ENCODE measurements around the gene WEE2.
"Not testable (repeated sequence)": the region's sequence is repeated elsewhere in the genome, so short reads cannot be mapped to it uniquely, and the experiment has no call there.

Gene WEE2

GRCh38 chr7:141712603-141713255, 4.6 kb downstream of the WEE2 start:
- DNase-seq = no peak

GRCh38 chr7:141713890-141714289, 5.7 kb downstream of the WEE2 start:
- DNase-seq = no peak

GRCh38 chr7:141714571-141714970, 6.4 kb downstream of the WEE2 start:
- no peak for DNase-seq

DNA sequence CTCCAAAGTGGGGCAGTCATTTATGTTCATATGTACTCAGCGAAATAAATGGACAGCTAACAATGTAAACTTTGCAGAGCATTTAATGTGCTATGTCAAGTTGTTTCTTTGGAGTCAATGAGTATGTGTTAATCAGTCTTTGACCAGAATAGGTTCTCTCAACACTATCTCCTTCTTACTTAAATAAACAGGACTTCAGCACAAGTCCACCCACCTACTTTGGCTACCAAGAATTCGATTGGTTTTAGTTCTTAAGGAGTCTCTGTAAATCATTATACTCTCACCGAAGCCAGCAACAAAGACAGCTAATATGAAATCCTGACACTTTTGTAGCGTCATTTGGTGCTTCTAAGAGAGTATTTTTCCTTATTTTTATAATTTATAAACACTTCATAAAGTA, 6.9 kb downstream of the WEE2 start:
- no peak for DNase-seq

DNA sequence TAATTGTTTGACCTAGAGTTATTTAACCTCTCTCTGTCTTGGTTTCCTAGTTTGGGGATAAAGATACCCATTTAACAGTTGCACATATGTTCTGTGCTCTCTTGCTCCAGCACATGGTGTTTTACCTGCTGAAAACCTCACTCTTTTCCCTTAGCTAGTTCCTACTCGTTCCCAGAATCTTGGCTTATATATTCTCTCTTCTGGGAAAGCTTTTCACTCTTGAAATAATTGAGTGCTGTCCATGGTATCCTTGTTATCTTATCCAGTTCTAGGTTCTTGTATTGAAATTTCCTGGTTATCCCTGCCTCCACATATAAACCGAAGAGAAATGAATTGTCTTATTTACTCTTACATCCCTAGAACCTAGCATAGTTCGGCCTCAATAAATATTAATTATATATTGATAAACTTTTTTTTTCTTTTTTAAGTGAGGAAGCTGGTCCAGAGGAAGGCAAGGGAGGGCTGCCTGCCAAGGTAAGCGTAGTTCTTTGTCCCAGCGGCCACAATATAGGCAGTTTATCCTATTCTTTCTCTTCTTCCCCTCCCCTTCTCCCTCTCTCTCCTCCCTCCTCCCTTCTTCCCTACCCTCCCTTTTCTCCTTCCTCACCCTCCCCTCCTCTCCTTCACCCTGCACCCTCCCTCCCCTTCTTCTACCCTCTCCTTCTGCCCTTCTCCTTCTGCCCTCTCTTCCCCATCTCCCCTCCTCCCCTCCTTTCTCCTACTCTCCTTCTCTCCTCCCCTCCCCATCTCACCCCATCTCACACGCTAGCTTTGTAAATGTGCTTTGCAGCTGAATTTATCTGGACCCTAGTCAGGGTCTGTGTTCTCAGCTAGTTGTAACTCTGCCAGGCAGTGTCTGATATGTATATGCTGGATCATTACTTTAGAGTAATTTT, 7.9 kb downstream of the WEE2 start:
- DNase-seq = no peak

DNA sequence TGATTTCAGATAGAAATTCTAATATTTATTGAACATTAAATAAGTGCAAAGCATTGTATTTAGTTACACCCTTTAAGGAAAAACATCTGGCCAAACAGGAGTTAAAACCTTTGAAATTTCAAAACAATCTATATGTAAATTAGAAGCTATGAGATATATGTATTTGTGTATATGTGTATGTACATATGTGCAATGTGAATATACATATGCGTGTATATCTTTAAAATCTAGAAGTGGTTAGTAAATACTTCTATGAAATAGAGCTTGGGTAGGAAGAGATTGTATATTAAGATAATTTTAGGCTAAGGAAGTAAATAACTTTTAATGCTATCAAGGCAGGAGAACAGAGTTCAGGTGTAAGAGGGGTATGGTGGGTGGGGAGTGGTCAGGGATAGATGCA, 9.3 kb downstream of the WEE2 start:
- DNase-seq = no peak

- DNase-seq = no peak
Observed at GRCh38 chr7:141722529-141722928, 14.4 kb downstream of the WEE2 start.

DNA sequence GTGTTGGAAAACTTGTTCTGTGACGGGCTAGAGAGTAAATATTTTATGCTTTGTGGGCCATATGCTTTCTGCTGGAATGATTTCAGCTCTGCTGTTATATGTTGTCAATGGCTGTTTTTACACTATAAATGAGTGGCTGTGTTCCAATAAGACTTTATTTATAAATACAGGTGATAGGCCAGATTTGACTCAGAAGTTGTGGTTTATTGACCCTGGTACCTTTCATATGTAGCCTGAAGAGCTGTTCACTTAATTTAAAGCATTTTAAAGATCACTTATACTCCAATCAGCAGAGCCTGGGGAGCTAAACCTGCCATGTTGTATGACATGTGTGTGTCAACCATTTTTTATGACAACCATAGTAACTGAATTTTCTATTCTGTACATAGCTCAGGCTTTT, 20.9 kb downstream of the WEE2 start:
- DNase-seq = no peak

DNA sequence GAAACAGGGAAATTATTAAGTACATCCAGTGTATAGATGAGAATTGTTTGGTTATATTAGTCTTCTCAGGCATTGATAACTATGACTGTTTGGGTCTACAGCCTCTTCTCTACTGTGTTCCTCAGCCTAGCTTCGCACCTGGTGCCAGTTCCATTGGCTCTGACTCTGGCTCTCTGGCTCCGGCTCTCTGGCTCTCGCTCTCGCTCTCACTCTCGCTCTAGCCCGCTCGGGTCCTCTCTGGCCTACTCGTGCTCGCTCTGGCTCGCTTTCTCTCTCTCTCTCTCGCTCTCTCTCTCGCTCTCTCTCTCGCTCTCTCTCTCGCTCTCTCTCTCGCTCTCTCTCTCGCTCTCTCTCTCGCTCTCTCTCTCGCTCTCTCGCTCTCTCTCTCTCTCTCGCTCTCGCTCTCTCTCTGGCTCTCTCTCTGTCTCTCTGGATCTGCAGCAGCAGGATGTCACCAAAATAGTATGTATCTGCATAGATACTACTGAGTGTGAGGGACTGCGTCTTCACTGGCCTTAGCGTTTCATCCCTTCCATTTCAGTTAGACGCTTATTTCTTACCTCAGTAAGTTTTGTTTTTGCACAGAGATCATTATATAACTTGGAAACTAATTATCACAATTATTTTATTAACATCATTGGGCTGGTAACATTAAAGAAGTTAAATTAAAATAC, 23.5 kb downstream of the WEE2 start:
- DNase-seq = peak in 3 of 56 donors; percentile 3 to 7 (median 3)

- no peak for DNase-seq
Observed at GRCh38 chr7:141737118-141737835, 29.1 kb downstream of the WEE2 start.

DNA sequence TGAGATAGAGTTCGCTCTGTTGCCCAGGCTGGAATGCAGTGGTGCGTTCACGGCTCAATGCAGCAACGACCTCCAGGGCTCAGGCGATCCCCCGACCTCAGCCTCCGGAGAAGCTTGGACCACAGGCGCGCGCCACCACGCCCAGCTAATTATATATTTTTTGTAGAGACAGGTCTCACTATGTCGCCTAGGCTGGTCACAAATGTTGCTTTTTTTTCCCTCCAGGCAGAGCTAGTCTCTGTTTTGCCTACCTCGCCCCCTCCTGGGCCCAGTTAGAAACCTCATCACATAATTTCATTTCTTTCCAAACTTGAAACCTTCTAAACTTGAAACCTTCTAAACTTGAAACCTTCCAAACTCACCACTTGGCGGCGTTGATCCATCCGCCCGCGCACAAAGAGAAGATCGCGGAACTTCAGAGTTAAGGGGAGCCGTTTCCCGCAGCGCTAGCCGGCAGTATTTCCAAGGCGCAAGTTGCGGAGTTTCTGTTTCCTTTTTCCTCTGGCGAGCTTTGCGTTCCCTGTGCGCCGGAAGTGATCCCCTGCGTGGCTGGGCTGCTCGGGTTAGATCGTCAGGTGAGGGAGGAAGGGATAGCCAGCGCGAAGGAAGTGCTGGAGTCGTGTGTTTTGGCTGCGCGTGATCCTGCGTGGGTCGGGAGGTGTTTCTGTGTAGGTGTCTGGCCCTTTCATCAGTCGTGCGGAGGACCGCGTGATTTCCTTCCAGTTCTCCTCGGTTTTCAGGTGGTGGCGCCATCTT, 29.9 kb downstream of the WEE2 start, which contains the start of gene SSBP1:
TSS of gene SSBP1 (plus strand) at position 523 of the 756 bp plus-strand sequence. CDS start 809 bp downstream, outside the sequence.
- DNase-seq = peak; percentile 46 to 95 (median 86)

GRCh38 chr7:141738592-141739013, 30.4 kb downstream of the WEE2 start:
- no peak for DNase-seq

GRCh38 chr7:141739250-141739649, 31.1 kb downstream of the WEE2 start:
- no peak for DNase-seq

DNA sequence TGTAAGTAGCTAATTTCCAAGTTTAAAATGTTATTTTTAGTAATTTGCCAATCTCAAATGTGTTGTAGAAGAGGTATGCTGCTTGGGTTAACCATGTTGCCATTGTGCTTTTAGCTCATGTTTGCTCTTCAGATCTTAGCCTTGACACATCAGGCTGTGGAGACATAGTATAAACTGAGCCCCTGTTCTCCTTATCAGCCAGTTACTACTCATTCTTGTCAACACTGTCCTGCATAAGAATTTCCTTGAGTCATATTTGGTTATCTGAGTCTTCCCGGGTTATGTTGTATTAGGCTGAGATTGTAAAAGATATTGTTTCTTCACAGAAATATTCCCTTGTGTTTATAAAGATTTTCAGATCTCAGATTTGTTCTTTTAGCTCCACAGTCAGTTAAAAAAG, 34.1 kb downstream of the WEE2 start:
- no peak for DNase-seq

DNA sequence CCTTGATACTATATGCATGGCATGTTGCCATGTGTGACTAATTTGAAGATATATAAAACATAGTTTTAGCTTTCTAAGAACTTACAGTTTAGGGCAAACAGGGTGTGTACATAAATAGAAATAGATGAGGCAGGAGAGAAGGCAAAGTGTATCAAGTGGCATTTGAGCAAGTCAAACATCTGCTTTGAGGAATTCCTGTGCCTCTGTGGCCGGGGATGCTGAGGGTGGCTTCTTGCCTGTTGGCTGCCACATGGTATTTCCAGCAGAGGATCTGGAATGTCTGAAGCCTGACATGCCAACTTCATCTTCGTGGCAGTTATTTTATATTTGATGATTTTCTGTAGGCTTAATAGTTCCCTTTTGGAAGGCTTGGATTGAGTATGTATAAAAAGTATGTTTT, 36.0 kb downstream of the WEE2 start:
- no peak for DNase-seq

DNA sequence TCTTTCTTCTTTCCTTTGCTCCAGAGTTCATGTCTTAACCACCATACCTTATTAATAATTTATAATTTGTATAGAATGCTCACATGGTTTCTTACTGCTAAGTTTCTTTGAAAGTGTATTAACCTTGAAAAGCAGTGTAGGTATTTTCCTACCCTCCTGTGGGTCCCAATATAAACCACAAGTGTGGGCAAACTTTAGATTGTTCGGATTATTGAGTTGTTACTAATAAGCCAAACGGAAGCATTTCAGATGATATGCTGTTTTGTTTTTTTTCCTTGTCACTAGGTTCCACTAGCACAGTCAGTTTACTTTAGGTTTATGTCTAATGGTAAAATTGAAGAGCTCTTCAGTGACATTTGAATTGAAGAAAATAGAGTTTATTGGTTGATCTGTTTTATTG, 40.2 kb downstream of the WEE2 start:
- no peak for DNase-seq

DNA sequence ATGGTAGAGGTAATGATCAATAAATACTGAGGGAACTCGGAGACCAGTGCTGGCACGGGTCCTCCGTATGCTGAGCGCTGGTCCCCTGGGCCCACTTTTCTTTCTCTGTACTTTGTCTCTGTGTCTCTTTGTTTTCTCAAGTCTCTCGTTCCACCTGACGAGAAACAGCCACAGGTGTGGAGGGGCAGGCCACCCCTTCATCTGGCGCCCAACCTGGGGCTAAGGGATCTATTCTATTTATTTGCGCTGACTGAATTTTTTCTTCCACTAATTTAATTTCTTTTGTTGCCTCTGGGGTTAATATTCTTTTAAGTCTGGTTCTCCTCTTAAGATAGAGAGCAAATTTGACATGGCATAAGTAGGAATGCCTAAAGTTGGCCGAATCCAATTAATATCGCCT, 43.8 kb downstream of the WEE2 start:
- DNase-seq = not testable (repeated sequence)

GRCh38 chr7:141752634-141753033, 44.5 kb downstream of the WEE2 start:
- no peak for DNase-seq

DNA sequence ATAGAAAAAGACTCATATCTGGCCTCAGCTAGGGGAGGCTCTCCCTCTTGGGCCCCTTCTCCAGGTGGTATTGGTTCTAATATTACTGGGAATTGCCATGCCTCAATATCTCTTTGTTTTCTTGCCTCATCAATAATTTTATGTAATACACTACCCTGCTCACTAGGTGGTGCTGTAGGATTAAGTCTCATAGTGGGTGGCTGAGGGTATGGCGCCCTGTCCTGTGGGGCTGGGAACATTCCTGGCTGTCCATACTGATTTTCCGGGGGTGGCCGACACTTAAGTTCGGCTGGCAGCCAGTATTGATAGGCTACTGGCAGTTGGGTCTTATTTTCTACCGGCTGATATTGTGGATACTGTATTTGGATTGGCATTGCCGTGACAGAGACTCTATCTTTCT, 46.8 kb downstream of the WEE2 start:
- DNase-seq = no peak

GRCh38 chr7:141763797-141764196, 55.6 kb downstream of the WEE2 start, which contains the start of gene TAS2R3:
TAS2R3 (plus strand) TSS chr7:141764097; CDS start chr7:141764159, 62 bp downstream.
- DNase-seq = no peak
